Lower leg skin (tissue), 4 donors: ENCODE results near the gene DRD4. TPM values are rescaled to one million over a fixed set of nuclear protein-coding genes. Genes with fewer than 3 reads are reported as not detected.
A peak's percentile ranks its signal among the peaks of the same experiment; 100 is the strongest.
"Not testable (repeated sequence)": the region's sequence is repeated elsewhere in the genome, so short reads cannot be mapped to it uniquely, and the experiment has no call there.

Experiments
- DNase-seq, 2 donors: peaks; one replicate each; pipeline ENCODE4 v3.0.0-alpha.2; 2019; ENCODE audit warnings: low spot score in 2 of 2
- H3K4me3 ChIP-seq: fragments of 200-600 bp; sonication (generic); 2 replicates; pipeline ENCODE4 v1.5.1; 2017; ENCODE audit warnings: mild to moderate bottlenecking, low read depth; ENCODE audit not compliant: poor library complexity, severe bottlenecking
- CTCF ChIP-seq, 3 donors: fragments of 450-650 bp; IDR thresholded peaks; one replicate each; pipeline ENCODE4 v1.5.1; 2016; ENCODE audit warnings: antibody characterized with exemption in 3 of 3, mild to moderate bottlenecking in 3 of 3, moderate library complexity in 2 of 3
- POLR2A ChIP-seq, 2 donors: fragments of 450-650 bp; IDR thresholded peaks; one replicate each; pipeline ENCODE4 v1.6.1; 2016 to 2017; ENCODE audit warnings: antibody characterized with exemption in 2 of 2, mild to moderate bottlenecking in 1 of 2, moderate library complexity in 1 of 2
- WGBS, 2 donors: methylation state at CpG; one replicate each; pipeline ENCODE4 v1.1.5; 2018; 5-methylcytosine and 5-hydroxymethylcytosine counted together
- intact Hi-C: fragments of 100-400 bp; cut with DNase I; formaldehyde crosslinking; loops from one replicate; pipeline ENCODE4 v1.15.0; 2023; ENCODE audit warnings: low total_unique reads
- total RNA-seq, 4 donors: library from RNA; depleted of rRNA; stranded (reverse); fragments of >200 nt; gene quantifications; one replicate each; pipeline ENCODE4 v1.1.0, GENCODE V29; 2016

Gene DRD4
- total RNA-seq, 4 donors from 2014 or later: 0.23 to 2.0 TPM; not detected in 2

- TF ChIP-seq CTCF (IDR thresholded peaks at IDR 0.05) (no peak), POLR2A (IDR thresholded peaks at IDR 0.05) (no peak)
- intact Hi-C loops: no loop called here
- no peak overlapping the region for H3K4me3 ChIP-seq
- 89 to 94% methylated on average over 30 of the region's 30 CpGs for WGBS, 2 donors
- no peak for DNase-seq
These were observed 49.6 kb downstream of the DRD4 start for GRCh38 chr11:686451-687243.

DNA sequence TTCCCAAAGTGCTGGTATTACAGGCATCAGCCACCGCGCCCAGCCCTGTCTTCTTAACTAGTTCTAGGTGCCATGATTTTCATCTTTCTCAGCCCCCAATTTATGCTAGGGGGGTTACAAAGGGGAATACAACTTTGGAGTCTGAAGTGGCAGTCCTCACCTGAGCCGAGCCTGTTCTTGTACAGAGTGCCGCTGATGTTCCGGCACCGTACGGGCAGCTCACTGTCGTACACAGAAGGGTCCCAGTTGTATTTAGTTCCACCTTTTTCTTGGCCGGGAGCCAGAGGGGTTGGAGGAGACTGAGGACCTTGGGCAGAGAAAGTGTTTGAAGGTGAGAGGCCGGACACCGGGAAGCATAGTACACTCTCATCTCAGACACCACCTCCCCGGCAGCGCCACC lies 50.7 kb downstream of the DRD4 start:
- DNase-seq: no peak
- intact Hi-C loops: no loop called here
- WGBS, 2 donors: 93% methylated on average over 13 of the region's 13 CpGs

DNA sequence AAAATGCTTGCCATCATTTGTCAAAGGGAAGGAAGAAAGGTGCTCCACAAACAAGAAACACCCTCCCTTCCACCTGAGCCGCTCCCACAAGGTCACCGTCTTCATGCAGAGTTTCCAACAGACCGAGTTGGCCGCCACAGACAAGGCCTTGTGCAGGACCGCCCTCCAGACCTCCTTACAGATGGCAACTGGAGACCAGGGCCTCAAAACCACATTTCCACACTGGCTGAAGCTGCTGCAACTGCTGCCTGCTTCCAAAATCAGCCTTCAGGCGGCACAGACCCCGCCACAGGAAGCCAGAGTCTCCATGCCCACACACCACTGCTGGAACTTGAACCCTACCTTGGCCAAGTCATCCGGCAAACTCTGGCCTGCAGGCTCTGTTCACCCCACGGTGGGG lies 51.6 kb downstream of the DRD4 start:
- DNase-seq: peak in 1 of 2 donors; percentile 83
- no peak overlapping the region for H3K4me3 ChIP-seq
- intact Hi-C loops: no loop called here
- WGBS, 2 donors: 77 to 87% methylated on average over 9 of the region's 9 CpGs
- no peak for TF ChIP-seq CTCF (IDR thresholded peaks at IDR 0.05)
- no peak for TF ChIP-seq POLR2A (IDR thresholded peaks at IDR 0.05)

More for the DNA sequence above, 50.7 kb downstream of the DRD4 start:
- no peak overlapping the region for H3K4me3 ChIP-seq
- TF ChIP-seq CTCF (IDR thresholded peaks at IDR 0.05) (no peak), POLR2A (IDR thresholded peaks at IDR 0.05) (no peak)

GRCh38 chr11:689625-690024 lies 52.6 kb downstream of the DRD4 start:
- TF ChIP-seq POLR2A (IDR thresholded peaks at IDR 0.05) (no peak), CTCF (IDR thresholded peaks at IDR 0.05) (no peak)
- DNase-seq: no peak
- intact Hi-C loops: no loop called here
- 74 to 87% methylated on average over 5 to 7 of the region's 7 CpGs for WGBS, 2 donors
- H3K4me3 ChIP-seq: no peak overlapping the region

- DNase-seq, H3K4me3 ChIP-seq, intact Hi-C loops: not testable (repeated sequence)
- WGBS, 2 donors: 97% methylated on average over 3 of the region's 3 CpGs
These were observed 53.2 kb downstream of the DRD4 start for GRCh38 chr11:690244-690643.

Other genes with a start within 250 kb of the DRD4 start
- gene PKP3, start 243.1 kb upstream of the DRD4 start, total RNA-seq: 100 to 1,000 TPM; 612 to 880 (median 754) TPM
- gene SIGIRR, start 222.3 kb upstream of the DRD4 start, total RNA-seq: 10 to 100 TPM; 15.1 to 23.2 (median 19.0) TPM
- 100 to 1,000 TPM in 2 of 4 donors, 10 to 100 TPM in 2; 55.7 to 116 (median 92.1) TPM for gene ANO9, start 195.3 kb upstream of the DRD4 start, total RNA-seq
- 100 to 1,000 TPM in 1 of 4 donors, 10 to 100 TPM in 3; 35.0 to 108 (median 38.7) TPM for gene PTDSS2, start 187.0 kb upstream of the DRD4 start, total RNA-seq
- 100 to 1,000 TPM; 419 to 465 (median 446) TPM for gene RNH1, start 130.0 kb upstream of the DRD4 start, total RNA-seq
- gene HRAS, start 101.7 kb upstream of the DRD4 start, total RNA-seq: 100 to 1,000 TPM in 3 of 4 donors, 10 to 100 TPM in 1; 98.5 to 196 (median 117) TPM
- gene LRRC56, start 99.7 kb upstream of the DRD4 start, total RNA-seq: 1 to 10 TPM; 1.5 to 2.7 (median 1.8) TPM
- gene LMNTD2, start 76.5 kb upstream of the DRD4 start, total RNA-seq: 10 to 100 TPM in 2 of 4 donors, 1 to 10 TPM in 2; 7.6 to 20.4 (median 11.2) TPM
- gene RASSF7, start 76.3 kb upstream of the DRD4 start, total RNA-seq: 100 to 1,000 TPM in 3 of 4 donors, 10 to 100 TPM in 1; 99.7 to 174 (median 139) TPM
- gene PHRF1, start 60.8 kb upstream of the DRD4 start, total RNA-seq: 10 to 100 TPM; 30.0 to 55.2 (median 31.5) TPM
- 10 to 100 TPM; 33.7 to 40.9 (median 36.6) TPM for gene IRF7, start 21.3 kb upstream of the DRD4 start, total RNA-seq
- gene CDHR5, start 12.3 kb upstream of the DRD4 start, total RNA-seq: not detected
- gene SCT, start 10.1 kb upstream of the DRD4 start, total RNA-seq: not detected
- 10 to 100 TPM; 31.1 to 57.0 (median 39.6) TPM for gene DEAF1, start 58.0 kb downstream of the DRD4 start, total RNA-seq
- gene TMEM80, start 58.5 kb downstream of the DRD4 start, total RNA-seq: 10 to 100 TPM; 28.9 to 70.9 (median 42.9) TPM
- gene EPS8L2, start 69.0 kb downstream of the DRD4 start, total RNA-seq: 100 to 1,000 TPM; 143 to 242 (median 164) TPM
- gene TALDO1, start 110.2 kb downstream of the DRD4 start, total RNA-seq: 100 to 1,000 TPM; 167 to 249 (median 183) TPM
- 10 to 100 TPM; 30.9 to 52.4 (median 39.8) TPM for gene GATD1, start 140.2 kb downstream of the DRD4 start, total RNA-seq
- gene CEND1, start 152.8 kb downstream of the DRD4 start, total RNA-seq: not detected
- 10 to 100 TPM; 10.9 to 19.2 (median 14.8) TPM for gene SLC25A22, start 161.0 kb downstream of the DRD4 start, total RNA-seq
- 10 to 100 TPM; 16.4 to 44.3 (median 24.5) TPM for gene PIDD1, start 168.0 kb downstream of the DRD4 start, total RNA-seq
- gene RPLP2, start 172.7 kb downstream of the DRD4 start, total RNA-seq: 1,000 to 10,000 TPM in 1 of 4 donors, 100 to 1,000 TPM in 3; 479 to 1,471 (median 745) TPM
- gene PNPLA2, start 181.6 kb downstream of the DRD4 start, total RNA-seq: 10 to 100 TPM; 55.5 to 99.7 (median 72.4) TPM
- 10 to 100 TPM; 14.5 to 47.9 (median 32.3) TPM for gene CRACR2B, start 190.7 kb downstream of the DRD4 start, total RNA-seq
- 100 to 1,000 TPM; 124 to 186 (median 157) TPM for gene CD151, start 195.7 kb downstream of the DRD4 start, total RNA-seq
- gene POLR2L, start 205.3 kb downstream of the DRD4 start, total RNA-seq: 10 to 100 TPM; 39.1 to 61.2 (median 51.4) TPM
- 10 to 100 TPM; 57.3 to 88.3 (median 70.7) TPM for gene TSPAN4, start 205.6 kb downstream of the DRD4 start, total RNA-seq